Neural cell (in vitro differentiated cells): Measurements from ENCODE around the gene ITPKB. TPM values are rescaled to one million over a fixed set of nuclear protein-coding genes. Genes with fewer than 3 reads are reported as not detected.

Experiments
- H2AFZ ChIP-seq: fragments of 200-600, 300-800 bp; sonication (generic), shearing (Covaris generic); 2 replicates; pipeline ENCODE4 v1.6.0; 2014; ENCODE audit warnings: low read depth, mild to moderate bottlenecking, antibody characterized with exemption, low read length, moderate library complexity
- H3F3A ChIP-seq: fragments of 200-600 bp; shearing (Covaris generic); 2 replicates; pipeline ENCODE4 v1.6.1; 2016; ENCODE audit warnings: mild to moderate bottlenecking, moderate library complexity, mixed read lengths, antibody characterized with exemption, low read length; ENCODE audit not compliant: insufficient read depth, poor library complexity, severe bottlenecking
- H3K27ac ChIP-seq: fragments of 200-600, 300-800 bp; sonication (generic), shearing (Covaris generic); 2 replicates; pipeline ENCODE4 v1.5.1; 2014; ENCODE audit warnings: mild to moderate bottlenecking, low read length, moderate library complexity
- H3K27me3 ChIP-seq: fragments of 300-800, 200-600 bp; sonication (generic), shearing (Covaris generic); 2 replicates; pipeline ENCODE4 v1.6.0; 2014; ENCODE audit warnings: mild to moderate bottlenecking, low read depth, low read length, moderate library complexity; ENCODE audit not compliant: insufficient read depth
- H3K36me3 ChIP-seq: fragments of 300-800, 200-600 bp; sonication (generic), shearing (Covaris generic); 2 replicates; pipeline ENCODE4 v1.5.1; 2014; ENCODE audit warnings: mild to moderate bottlenecking, antibody characterized with exemption, low read length, moderate library complexity; ENCODE audit not compliant: insufficient read depth
- H3K4me2 ChIP-seq: fragments of 300-800, 200-600 bp; sonication (generic), shearing (Covaris generic); 2 replicates; pipeline ENCODE4 v1.6.0; 2014; ENCODE audit warnings: mild to moderate bottlenecking, low read length
- H3K4me3 ChIP-seq: fragments of 300-800, 200-600 bp; sonication (generic), shearing (Covaris generic); 2 replicates; pipeline ENCODE4 v1.5.1; 2014; ENCODE audit warnings: mild to moderate bottlenecking, low read length, moderate library complexity
- H3K79me2 ChIP-seq: fragments of 200-600 bp; shearing (Covaris generic); replicated peaks from 2 replicates; pipeline ENCODE4 v1.6.0; 2014; ENCODE audit warnings: mild to moderate bottlenecking, low read length, moderate library complexity; ENCODE audit not compliant: insufficient read depth
- H3K9ac ChIP-seq: fragments of 300-800, 200-600 bp; sonication (generic), shearing (Covaris generic); 2 replicates; pipeline ENCODE4 v1.6.1; 2016; ENCODE audit warnings: mild to moderate bottlenecking, low read length, mixed read lengths
- H3K9me2 ChIP-seq: fragments of 200-600 bp; shearing (Covaris generic); 2 replicates; pipeline ENCODE4 v1.6.1; 2016; ENCODE audit warnings: mild to moderate bottlenecking, low read length, mixed read lengths; ENCODE audit not compliant: insufficient read depth
- H3K9me3 ChIP-seq: fragments of 200-600, 300-800 bp; sonication (generic), shearing (Covaris generic); 2 replicates; pipeline ENCODE4 v1.6.1; 2016; ENCODE audit warnings: mild to moderate bottlenecking, mixed run types, low read length, moderate library complexity, mixed read lengths
- H4K20me1 ChIP-seq: fragments of 200-600 bp; shearing (Covaris generic); 2 replicates; pipeline ENCODE4 v1.6.1; 2016; ENCODE audit warnings: mild to moderate bottlenecking, mixed run types; ENCODE audit not compliant: insufficient read depth
- EP300 ChIP-seq: fragments of 450-650 bp; conservative IDR thresholded peaks from 2 replicates; pipeline ENCODE4 v1.6.1; 2014; ENCODE audit warnings: antibody characterized with exemption, mild to moderate bottlenecking, moderate library complexity; ENCODE audit not compliant: poor library complexity, severe bottlenecking
- EZH2 ChIP-seq: fragments of 200-600, 300-800 bp; shearing (Covaris generic), sonication (generic); IDR thresholded peaks from 2 replicates; pipeline ENCODE4 v1.6.1; 2014; ENCODE audit warnings: antibody characterized with exemption, low read length, borderline replicate concordance, mild to moderate bottlenecking; ENCODE audit not compliant: insufficient read depth, poor library complexity, severe bottlenecking
- POLR2AphosphoS5 ChIP-seq: IDR thresholded peaks from 2 replicates; pipeline ENCODE4 v1.6.1; 2012
- RAD21 ChIP-seq: fragments of 450-650 bp; conservative IDR thresholded peaks from 2 replicates; pipeline ENCODE4 v1.6.1; 2014; ENCODE audit warnings: antibody characterized with exemption, mild to moderate bottlenecking, moderate library complexity
- SMC3 ChIP-seq: fragments of 450-650 bp; conservative IDR thresholded peaks from 2 replicates; pipeline ENCODE4 v1.6.1; 2014; ENCODE audit warnings: antibody characterized with exemption, mild to moderate bottlenecking, moderate library complexity; ENCODE audit not compliant: poor library complexity
- TAF1 ChIP-seq: IDR thresholded peaks from 2 replicates; pipeline ENCODE4 v1.6.1; 2012; ENCODE audit warnings: low read depth
- polyA plus RNA-seq: library from polyadenylated mRNA; depleted of rRNA; stranded (reverse); fragments of >200 nt; gene quantifications from 2 replicates; pipeline ENCODE4 v1.2.3, GENCODE V29; 2014
- TF ChIP-seq, protein P1 (sequence below): IDR thresholded peaks from 2 replicates; pipeline ENCODE4 v1.6.1; 2012; ENCODE audit warnings: borderline replicate concordance
- TF ChIP-seq, protein P2 (sequence below): fragments of 450-650 bp; IDR thresholded peaks from 2 replicates; pipeline ENCODE4 v1.5.1; 2014; ENCODE audit warnings: antibody characterized with exemption, mild to moderate bottlenecking, moderate library complexity; ENCODE audit not compliant: poor library complexity, severe bottlenecking

The ITPKB gene
- polyA plus RNA-seq, 1 donor from 2014 or later: 0.19 TPM

DNA sequence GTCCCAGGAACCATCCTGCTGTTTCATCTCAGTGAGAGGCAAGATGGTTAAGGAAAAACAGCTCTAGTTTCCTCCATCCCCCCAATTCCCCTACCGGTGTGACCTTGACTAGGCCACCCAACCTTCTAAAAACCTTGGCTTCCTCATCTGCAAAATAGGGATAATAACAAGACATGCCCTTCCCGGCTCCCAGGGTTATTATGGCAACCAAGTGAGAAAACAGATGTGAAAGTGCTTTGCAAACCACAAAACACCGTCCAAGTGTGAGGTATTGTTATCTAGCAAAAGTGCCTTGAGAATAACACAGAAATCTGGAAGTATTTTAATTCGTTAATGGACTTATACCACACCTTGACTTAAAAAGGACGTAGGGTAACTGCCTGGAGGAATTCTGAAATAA is 62.7 kb downstream of the ITPKB start:
- Histone ChIP-seq H3K9me3 (no peaks in the 10 kb centered on the region), H3K79me2 (no peaks in the 10 kb centered on the region), H3K4me3 (no peak overlapping the region), H3K9ac (no peak overlapping the region), H3K9me2 (no peaks in the 10 kb centered on the region), H3K27ac (no peak overlapping the region), H3K27me3 (no peaks in the 10 kb centered on the region), H4K20me1 (no peaks in the 10 kb centered on the region), H3K36me3 (no peaks in the 10 kb centered on the region), H3F3A (no peaks in the 10 kb centered on the region), H2AFZ (no peak overlapping the region), H3K4me2 (no peak overlapping the region)
- TF ChIP-seq RAD21 (no peak), SMC3 (no peak), TAF1 (no peak), POLR2AphosphoS5 (no peak), EZH2 (no peak), EP300 (no peak)
- TF ChIP-seq, protein P1, sequence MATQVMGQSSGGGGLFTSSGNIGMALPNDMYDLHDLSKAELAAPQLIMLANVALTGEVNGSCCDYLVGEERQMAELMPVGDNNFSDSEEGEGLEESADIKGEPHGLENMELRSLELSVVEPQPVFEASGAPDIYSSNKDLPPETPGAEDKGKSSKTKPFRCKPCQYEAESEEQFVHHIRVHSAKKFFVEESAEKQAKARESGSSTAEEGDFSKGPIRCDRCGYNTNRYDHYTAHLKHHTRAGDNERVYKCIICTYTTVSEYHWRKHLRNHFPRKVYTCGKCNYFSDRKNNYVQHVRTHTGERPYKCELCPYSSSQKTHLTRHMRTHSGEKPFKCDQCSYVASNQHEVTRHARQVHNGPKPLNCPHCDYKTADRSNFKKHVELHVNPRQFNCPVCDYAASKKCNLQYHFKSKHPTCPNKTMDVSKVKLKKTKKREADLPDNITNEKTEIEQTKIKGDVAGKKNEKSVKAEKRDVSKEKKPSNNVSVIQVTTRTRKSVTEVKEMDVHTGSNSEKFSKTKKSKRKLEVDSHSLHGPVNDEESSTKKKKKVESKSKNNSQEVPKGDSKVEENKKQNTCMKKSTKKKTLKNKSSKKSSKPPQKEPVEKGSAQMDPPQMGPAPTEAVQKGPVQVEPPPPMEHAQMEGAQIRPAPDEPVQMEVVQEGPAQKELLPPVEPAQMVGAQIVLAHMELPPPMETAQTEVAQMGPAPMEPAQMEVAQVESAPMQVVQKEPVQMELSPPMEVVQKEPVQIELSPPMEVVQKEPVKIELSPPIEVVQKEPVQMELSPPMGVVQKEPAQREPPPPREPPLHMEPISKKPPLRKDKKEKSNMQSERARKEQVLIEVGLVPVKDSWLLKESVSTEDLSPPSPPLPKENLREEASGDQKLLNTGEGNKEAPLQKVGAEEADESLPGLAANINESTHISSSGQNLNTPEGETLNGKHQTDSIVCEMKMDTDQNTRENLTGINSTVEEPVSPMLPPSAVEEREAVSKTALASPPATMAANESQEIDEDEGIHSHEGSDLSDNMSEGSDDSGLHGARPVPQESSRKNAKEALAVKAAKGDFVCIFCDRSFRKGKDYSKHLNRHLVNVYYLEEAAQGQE: no peak
- TF ChIP-seq, protein P2, sequence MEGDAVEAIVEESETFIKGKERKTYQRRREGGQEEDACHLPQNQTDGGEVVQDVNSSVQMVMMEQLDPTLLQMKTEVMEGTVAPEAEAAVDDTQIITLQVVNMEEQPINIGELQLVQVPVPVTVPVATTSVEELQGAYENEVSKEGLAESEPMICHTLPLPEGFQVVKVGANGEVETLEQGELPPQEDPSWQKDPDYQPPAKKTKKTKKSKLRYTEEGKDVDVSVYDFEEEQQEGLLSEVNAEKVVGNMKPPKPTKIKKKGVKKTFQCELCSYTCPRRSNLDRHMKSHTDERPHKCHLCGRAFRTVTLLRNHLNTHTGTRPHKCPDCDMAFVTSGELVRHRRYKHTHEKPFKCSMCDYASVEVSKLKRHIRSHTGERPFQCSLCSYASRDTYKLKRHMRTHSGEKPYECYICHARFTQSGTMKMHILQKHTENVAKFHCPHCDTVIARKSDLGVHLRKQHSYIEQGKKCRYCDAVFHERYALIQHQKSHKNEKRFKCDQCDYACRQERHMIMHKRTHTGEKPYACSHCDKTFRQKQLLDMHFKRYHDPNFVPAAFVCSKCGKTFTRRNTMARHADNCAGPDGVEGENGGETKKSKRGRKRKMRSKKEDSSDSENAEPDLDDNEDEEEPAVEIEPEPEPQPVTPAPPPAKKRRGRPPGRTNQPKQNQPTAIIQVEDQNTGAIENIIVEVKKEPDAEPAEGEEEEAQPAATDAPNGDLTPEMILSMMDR: no peak

DNA sequence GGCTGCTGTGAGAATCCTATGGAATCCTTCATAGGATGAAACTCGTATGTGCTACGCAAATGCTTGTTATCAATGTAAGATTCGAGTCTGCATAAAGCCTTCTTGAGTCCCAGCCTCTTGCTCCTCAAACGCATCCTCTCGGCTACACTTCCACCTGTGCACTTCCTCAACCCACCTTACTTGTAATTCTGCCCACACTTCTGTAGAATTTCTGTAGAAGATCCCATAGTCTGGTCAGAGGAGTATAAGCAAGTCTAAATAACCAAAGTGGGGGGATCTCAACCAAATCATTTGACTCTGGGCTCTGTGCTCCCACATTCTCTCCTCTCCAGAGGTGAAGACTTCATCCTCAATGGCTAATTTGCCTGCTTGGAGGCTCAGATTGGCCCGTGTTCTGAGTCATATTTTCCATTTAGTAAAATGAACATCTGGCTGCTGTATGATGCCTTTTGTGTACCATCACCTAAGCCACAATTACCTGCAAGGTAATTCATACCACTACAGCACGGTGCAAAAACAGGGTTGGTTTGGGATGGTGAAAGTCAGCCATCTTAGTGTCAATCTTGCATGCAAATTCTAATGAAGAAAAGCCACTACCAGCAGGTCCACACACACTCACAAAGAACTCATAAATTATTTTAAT is 63.2 kb downstream of the ITPKB start:
- no peak overlapping the region for H3K27ac ChIP-seq
- no peaks in the 10 kb centered on the region for H3K9me3 ChIP-seq
- no peaks in the 10 kb centered on the region for H3K79me2 ChIP-seq
- no peaks in the 10 kb centered on the region for H4K20me1 ChIP-seq
- no peak for TF ChIP-seq EZH2
- TF ChIP-seq POLR2AphosphoS5: no peak
- TF ChIP-seq SMC3: no peak
- no peak for TF ChIP-seq RAD21
- H3K36me3 ChIP-seq: no peaks in the 10 kb centered on the region
- no peak overlapping the region for H3K4me2 ChIP-seq
- no peaks in the 10 kb centered on the region for H3F3A ChIP-seq
- H3K9ac ChIP-seq: no peak overlapping the region
- no peak overlapping the region for H3K4me3 ChIP-seq
- H3K9me2 ChIP-seq: no peaks in the 10 kb centered on the region
- no peak overlapping the region for H2AFZ ChIP-seq
- H3K27me3 ChIP-seq: no peaks in the 10 kb centered on the region
